Upper lobe of right lung (tissue), 1 donor: ENCODE results near the gene EZH2. TPM values are rescaled to one million over a fixed set of nuclear protein-coding genes. Genes with fewer than 3 reads are reported as not detected.
A peak's percentile ranks its signal among the peaks of the same experiment; 100 is the strongest.

Experiments
- ATAC-seq: fragments of 200-7000 bp; cut with Tn5 transposase; one replicate; pipeline ENCODE4 v1.9.1; 2020; ENCODE audit warnings: mild to moderate bottlenecking, moderate library complexity
- DNase-seq: peaks from one replicate; pipeline ENCODE4 v3.0.0-alpha.2; 2020
- H3K27ac ChIP-seq: fragments of 200-600 bp; one replicate; pipeline ENCODE4 v1.8.0; 2022
- H3K27me3 ChIP-seq: fragments of 200-600 bp; one replicate; pipeline ENCODE4 v1.8.0; 2022; ENCODE audit warnings: mild to moderate bottlenecking
- H3K36me3 ChIP-seq: fragments of 200-600 bp; one replicate; pipeline ENCODE4 v1.8.0; 2022
- H3K4me1 ChIP-seq: fragments of 200-600 bp; one replicate; pipeline ENCODE4 v1.8.0; 2022
- H3K4me3 ChIP-seq: fragments of 200-600 bp; one replicate; pipeline ENCODE4 v1.8.0; 2022; ENCODE audit warnings: mild to moderate bottlenecking
- H3K9me3 ChIP-seq: fragments of 200-600 bp; one replicate; pipeline ENCODE4 v1.8.0; 2022
- CTCF ChIP-seq: fragments of 200-600 bp; IDR thresholded peaks from one replicate; pipeline ENCODE4 v1.8.0; 2022; ENCODE audit warnings: antibody characterized with exemption
- intact Hi-C: fragments of 100-400 bp; cut with DNase I; formaldehyde crosslinking; loops from one replicate; pipeline ENCODE4 v1.11.0; 2022
- total RNA-seq: library from RNA; stranded (reverse); fragmentation: NEBNext Ultra II Directional; extraction: Animal tissue kit (Norgen Biotek cat#: 25700); gene quantifications from one replicate; pipeline ENCODE4 v1.2.1, GENCODE V29; 2021
- donor health status: DM: no; HTN: yes; CAD: no; lungs with severe emphysema.

Gene EZH2
- total RNA-seq, 1 donor from 2014 or later: 3.7 TPM

GRCh38 chr7:148884299-148885022, 370 bp upstream of the EZH2 start:
- no peaks in the 10 kb centered on the region for H3K9me3 ChIP-seq
- peak; percentile 96 for DNase-seq
- H3K27me3 ChIP-seq: no peaks in the 10 kb centered on the region
- intact Hi-C loops: no loop called here
- peak; percentile 99 for ATAC-seq
- H3K4me3 ChIP-seq: peak overlapping the region; percentile 74
- peaks cover 3% of the 10 kb centered on the region for H3K4me1 ChIP-seq
- no peaks in the 10 kb centered on the region for H3K36me3 ChIP-seq
- H3K27ac ChIP-seq: peak overlapping the region; percentile 87
- TF ChIP-seq CTCF: no peak

- peak overlapping the region; percentile 87 for H3K27ac ChIP-seq
- H3K4me1 ChIP-seq: peaks cover 3% of the 10 kb centered on the region
- H3K9me3 ChIP-seq: no peaks in the 10 kb centered on the region
- intact Hi-C loops: no loop called here
- DNase-seq (peak; percentile 78), ATAC-seq (no peak)
- peak overlapping the region; percentile 74 for H3K4me3 ChIP-seq
- TF ChIP-seq CTCF: no peak
- no peaks in the 10 kb centered on the region for H3K27me3 ChIP-seq
- H3K36me3 ChIP-seq: no peaks in the 10 kb centered on the region
Measured at GRCh38 chr7:148883266-148884048, 634 bp downstream of the EZH2 start.

- Histone ChIP-seq H3K4me1 (peaks cover 3% of the 10 kb centered on the region), H3K27ac (no peak overlapping the region), H3K36me3 (no peaks in the 10 kb centered on the region), H3K27me3 (no peaks in the 10 kb centered on the region), H3K9me3 (no peaks in the 10 kb centered on the region), H3K4me3 (peak overlapping the region; percentile 74)
- ATAC-seq (no peak), DNase-seq (no peak)
- intact Hi-C loops: no loop called here
- no peak for TF ChIP-seq CTCF
Measured at GRCh38 chr7:148882841-148883265, 1.2 kb downstream of the EZH2 start.

GRCh38 chr7:148882192-148882591, 1.9 kb downstream of the EZH2 start:
- intact Hi-C loops: no loop called here
- no peak overlapping the region for H3K27ac ChIP-seq
- no peaks in the 10 kb centered on the region for H3K9me3 ChIP-seq
- H3K27me3 ChIP-seq: no peaks in the 10 kb centered on the region
- TF ChIP-seq CTCF: no peak
- DNase-seq (no peak), ATAC-seq (no peak)
- no peaks in the 10 kb centered on the region for H3K36me3 ChIP-seq
- H3K4me3 ChIP-seq: peak overlapping the region; percentile 74
- H3K4me1 ChIP-seq: peaks cover 3% of the 10 kb centered on the region

- H3K27me3 ChIP-seq: no peaks in the 10 kb centered on the region
- no peak for DNase-seq
- intact Hi-C loops: loop anchor here (10.0 kb wide), 1 partner anchor 86 kb away; no protein-coding TSS in a partner anchor
- no peak overlapping the region for H3K27ac ChIP-seq
- no peak for ATAC-seq
- no peaks in the 10 kb centered on the region for H3K4me1 ChIP-seq
- TF ChIP-seq CTCF: no peak
- H3K9me3 ChIP-seq: no peaks in the 10 kb centered on the region
- H3K4me3 ChIP-seq: no peak overlapping the region
- H3K36me3 ChIP-seq: no peaks in the 10 kb centered on the region
Measured at GRCh38 chr7:148878317-148878716, 5.8 kb downstream of the EZH2 start.
